ENCODE data around the gene TP73. TPM values are rescaled to one million over a fixed set of nuclear protein-coding genes. Genes with fewer than 3 reads are reported as not detected.

The TP73 gene
- total and polyA plus RNA-seq, 5 experiments from 2014 or later = 0.04 to 0.06 TPM; not detected in 3

DNA sequence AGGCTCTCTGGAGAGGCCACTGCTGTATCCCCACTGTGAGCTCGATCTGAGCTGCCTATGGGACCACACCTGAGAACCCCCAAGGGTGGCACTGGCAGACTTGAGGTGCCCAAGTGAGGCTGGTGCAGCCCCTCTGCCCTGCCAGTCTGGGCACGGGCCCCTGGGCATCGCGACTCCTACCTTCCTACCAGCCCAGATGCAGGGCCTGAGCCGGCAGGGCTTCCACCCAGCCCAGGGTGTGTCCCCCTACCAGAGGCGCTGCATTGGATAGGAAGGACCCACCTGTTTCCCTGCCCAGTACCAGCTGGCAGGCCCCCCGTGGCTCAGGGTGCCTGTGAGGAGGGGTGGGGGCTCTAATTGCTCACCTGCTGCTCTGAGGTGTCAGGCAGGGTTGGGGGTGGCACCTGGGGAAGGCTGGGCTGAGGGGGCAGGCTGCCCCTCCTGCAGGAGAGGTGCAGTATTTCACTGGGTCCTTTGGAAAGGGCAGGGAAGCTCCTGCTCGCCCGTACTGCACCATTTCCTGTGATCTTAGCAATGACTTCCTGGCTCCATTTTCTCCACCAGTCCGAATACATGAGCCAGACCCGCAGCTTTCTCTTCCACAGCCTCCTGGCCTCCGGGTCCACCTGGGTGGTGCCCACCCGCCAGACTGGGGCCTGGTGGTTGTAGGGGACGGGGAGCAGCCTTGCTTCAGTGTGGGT lies 11.8 kb downstream of the TP73 start:
- H3K9me3 Mint-ChIP-seq = no peaks in the 10 kb centered on the region
- POLR2A ChIA-PET = interaction anchor here (0.6 kb wide), 1 partner anchor 122 kb away, joined by 3 read pairs; no protein-coding TSS in a partner anchor
- peak overlapping the region in 1 of 10 donors; percentile 48 for H3K4me3 Mint-ChIP-seq
- peaks cover 0 to 14% (median 0%) of the 10 kb centered on the region in 4 donors for H3K4me1 Mint-ChIP-seq
- H3K36me3 Mint-ChIP-seq = no peaks in the 10 kb centered on the region
- H3K27me3 Mint-ChIP-seq = peaks cover 3 to 24% (median 15%) of the 10 kb centered on the region in 5 donors
- ATAC-seq (no peak), DNase-seq (peak in 1 of 10 donors; percentile 31)
- H3K27ac Mint-ChIP-seq = no peak overlapping the region

DNA sequence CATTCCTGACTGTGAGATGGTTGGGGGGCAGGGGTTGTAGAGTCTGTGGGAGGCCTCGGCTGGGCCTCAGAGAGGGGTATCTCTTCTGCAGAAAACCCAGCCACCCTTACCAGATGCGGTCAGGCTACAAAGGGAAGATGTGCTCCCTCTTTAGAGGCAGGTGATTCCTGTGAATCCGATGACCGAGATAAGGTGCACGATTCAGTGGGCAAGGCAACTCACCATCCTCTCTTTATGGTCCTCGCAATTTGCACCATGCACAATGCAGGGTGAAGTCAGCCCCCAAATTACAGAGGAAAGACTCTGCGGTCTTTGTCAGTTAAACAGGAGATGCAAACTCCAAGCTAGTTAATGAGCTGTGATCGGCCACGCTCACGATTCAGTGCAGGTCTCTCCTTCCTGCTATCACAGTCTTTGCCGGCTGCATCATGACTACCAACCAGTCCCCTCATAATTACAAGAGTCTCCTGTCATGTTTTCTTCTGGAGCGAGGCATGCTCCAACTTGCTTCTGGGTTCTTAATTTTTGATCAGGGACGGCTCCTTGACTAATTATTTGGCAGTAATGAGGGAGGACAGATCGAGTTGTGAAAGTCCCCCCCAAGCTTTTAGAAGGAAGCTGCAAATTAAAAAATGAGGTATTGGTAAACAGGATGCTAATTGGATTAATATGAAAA lies 12.5 kb downstream of the TP73 start:
- DNase-seq (peak in 1 of 10 donors; percentile 19), ATAC-seq (no peak)
- peaks cover 3 to 21% (median 12%) of the 10 kb centered on the region in 5 donors for H3K27me3 Mint-ChIP-seq
- POLR2A ChIA-PET = interaction anchor here (0.6 kb wide), 1 partner anchor 121 kb away, joined by 3 read pairs; no protein-coding TSS in a partner anchor
- H3K36me3 Mint-ChIP-seq = no peaks in the 10 kb centered on the region
- H3K4me1 Mint-ChIP-seq = peaks cover 0 to 14% (median 0%) of the 10 kb centered on the region in 4 donors
- H3K9me3 Mint-ChIP-seq = no peaks in the 10 kb centered on the region
- H3K4me3 Mint-ChIP-seq = no peak overlapping the region
- H3K27ac Mint-ChIP-seq = no peak overlapping the region

DNA sequence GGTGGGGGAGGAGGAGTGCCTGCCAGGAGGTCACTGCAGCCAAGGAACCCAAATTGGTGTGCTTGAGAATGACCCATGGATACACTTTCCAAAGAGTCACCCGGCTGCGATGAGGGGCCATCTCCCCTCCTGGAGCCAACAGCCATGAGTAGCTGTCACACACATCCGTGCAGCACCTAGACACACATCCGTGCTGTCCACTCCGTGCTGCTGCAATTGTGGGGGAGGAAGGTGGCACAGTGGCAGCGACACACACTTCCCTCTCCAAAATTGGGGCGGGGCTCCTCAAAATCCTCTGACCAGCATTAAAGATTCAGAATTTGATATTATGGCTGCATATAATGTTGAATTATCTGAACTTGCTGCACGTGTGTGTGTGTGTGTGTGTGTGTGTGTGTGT lies 15.8 kb downstream of the TP73 start:
- no peak for DNase-seq
- POLR2A ChIA-PET = no interaction called here
- H3K36me3 Mint-ChIP-seq = no peaks in the 10 kb centered on the region
- no peak overlapping the region for H3K27ac Mint-ChIP-seq
- peaks cover 0 to 14% (median 0%) of the 10 kb centered on the region in 4 donors for H3K4me1 Mint-ChIP-seq
- no peaks in the 10 kb centered on the region for H3K9me3 Mint-ChIP-seq
- no peak overlapping the region for H3K4me3 Mint-ChIP-seq
- no peak for ATAC-seq
- H3K27me3 Mint-ChIP-seq = peaks cover 3 to 39% (median 14%) of the 10 kb centered on the region in 5 donors

DNA sequence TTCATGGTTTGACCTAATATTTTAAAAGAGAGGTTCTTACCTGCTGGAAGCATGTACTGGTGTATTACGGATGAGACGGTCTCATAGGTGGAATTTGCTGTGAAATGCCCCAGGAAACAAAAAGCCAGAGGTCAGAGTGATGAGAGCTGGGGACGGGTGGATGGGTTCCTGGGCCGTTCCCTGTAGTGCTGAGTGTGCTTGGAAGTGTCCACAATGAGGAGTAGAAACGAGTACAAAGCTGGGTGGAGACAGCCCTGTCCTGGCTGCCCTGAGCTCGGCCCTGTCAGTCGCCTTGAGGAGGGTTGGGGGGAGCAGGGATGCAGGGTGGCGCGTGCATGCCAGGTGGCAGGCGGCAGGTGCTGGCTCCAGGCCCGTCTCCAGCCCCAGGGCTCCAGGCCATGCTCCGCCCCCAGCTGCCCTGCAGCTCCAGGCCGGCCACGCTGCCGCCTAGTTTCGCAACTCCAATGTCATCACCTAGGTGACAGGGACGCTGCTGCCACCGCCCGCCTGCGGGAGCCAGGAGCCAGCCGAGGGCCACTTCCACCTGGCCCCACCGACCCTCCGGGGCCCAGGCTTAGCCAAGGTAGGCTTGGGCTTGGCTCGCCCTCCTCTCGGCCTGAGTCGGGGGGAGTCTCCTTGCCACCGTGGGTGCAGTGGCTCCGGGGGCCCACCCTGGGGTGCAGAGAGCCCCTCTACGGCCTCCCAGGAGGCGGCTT lies 16.4 kb downstream of the TP73 start:
- H3K9me3 Mint-ChIP-seq = no peaks in the 10 kb centered on the region
- peaks cover 0 to 18% (median 2%) of the 10 kb centered on the region in 4 donors for H3K4me1 Mint-ChIP-seq
- no peak overlapping the region for H3K27ac Mint-ChIP-seq
- H3K4me3 Mint-ChIP-seq = no peak overlapping the region
- ATAC-seq (no peak), DNase-seq (no peak)
- POLR2A ChIA-PET = no interaction called here
- peaks cover 3 to 45% (median 16%) of the 10 kb centered on the region in 5 donors for H3K27me3 Mint-ChIP-seq
- H3K36me3 Mint-ChIP-seq = no peaks in the 10 kb centered on the region

DNA sequence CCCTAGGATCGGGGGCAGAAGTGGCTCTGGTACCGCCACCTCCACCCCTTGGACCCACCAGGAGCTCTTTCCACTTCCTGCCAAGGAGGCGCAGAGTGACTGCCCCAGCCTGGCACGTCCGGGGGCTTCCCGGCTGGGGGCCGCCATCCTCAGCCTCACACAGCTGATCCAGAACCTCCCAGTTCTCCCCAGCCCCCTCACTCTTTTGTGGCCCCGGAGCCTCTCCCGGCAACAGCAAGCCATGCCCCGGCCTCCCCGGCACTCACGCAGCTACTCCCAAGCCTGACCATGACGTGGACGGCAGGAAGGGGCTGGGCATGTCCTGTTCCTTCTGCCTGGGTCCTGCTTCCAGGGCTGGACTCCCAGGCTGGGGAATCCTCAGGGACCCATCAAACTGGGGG lies 17.1 kb downstream of the TP73 start:
- DNase-seq = no peak
- H3K27ac Mint-ChIP-seq = no peak overlapping the region
- POLR2A ChIA-PET = no interaction called here
- no peak overlapping the region for H3K4me3 Mint-ChIP-seq
- no peaks in the 10 kb centered on the region for H3K36me3 Mint-ChIP-seq
- no peaks in the 10 kb centered on the region for H3K9me3 Mint-ChIP-seq
- peaks cover 3 to 46% (median 16%) of the 10 kb centered on the region in 5 donors for H3K27me3 Mint-ChIP-seq
- ATAC-seq = no peak
- H3K4me1 Mint-ChIP-seq = peaks cover 0 to 18% (median 2%) of the 10 kb centered on the region in 4 donors

DNA sequence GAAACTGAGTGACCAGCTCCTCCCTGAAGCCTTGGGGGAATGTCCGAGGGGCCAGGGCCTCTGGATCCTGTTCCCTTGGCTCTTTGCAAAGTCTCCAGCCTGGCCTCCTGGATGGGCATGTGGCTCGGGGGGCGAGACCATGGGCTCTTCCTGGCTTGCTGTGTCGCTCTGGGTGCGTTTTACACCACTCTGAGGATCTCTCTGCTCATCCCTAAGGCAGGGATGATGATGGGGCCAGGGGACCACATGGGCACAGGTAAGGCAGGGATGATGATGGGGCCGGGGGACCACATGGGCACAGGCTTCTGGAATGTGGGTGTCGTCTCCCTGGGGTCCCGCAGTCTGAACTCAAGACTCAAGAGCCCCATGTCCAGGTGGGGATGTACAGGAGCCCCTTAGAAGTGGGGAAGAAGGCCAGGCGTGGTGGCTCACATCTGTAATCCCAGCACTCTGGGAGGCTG lies 17.7 kb downstream of the TP73 start:
- Mint-ChIP-seq H3K4me3 (no peak overlapping the region), H3K27me3 (peaks cover 3 to 46% (median 14%) of the 10 kb centered on the region in 5 donors), H3K9me3 (no peaks in the 10 kb centered on the region), H3K4me1 (peaks cover 0 to 15% (median 2%) of the 10 kb centered on the region in 4 donors), H3K36me3 (no peaks in the 10 kb centered on the region), H3K27ac (no peak overlapping the region)
- DNase-seq (no peak), ATAC-seq (no peak)
- POLR2A ChIA-PET = no interaction called here

DNA sequence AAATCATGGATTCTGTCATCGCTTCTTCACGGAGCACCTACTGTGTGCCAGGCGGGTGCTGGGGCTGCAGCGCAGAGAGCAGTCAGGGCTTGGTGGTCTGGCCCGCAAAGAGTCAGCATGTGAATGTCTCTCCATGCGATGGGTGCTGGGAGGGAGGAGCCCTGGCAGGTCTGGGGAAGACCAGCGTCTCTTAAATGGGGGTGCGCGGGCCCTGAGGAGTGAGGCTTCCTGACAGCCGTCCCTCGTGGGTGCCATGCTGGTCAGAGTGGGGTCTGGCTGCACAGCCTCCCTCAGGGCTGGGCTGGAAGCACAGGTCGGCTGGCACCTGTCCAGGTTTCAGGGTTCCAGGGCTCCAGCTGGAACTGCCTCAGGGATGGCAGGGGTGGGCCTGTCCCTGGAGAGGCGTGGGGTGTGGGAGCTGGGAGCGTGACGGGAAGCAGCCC lies 18.5 kb downstream of the TP73 start:
- Mint-ChIP-seq H3K4me3 (no peak overlapping the region), H3K4me1 (peaks cover 0 to 12% (median 2%) of the 10 kb centered on the region in 4 donors), H3K27me3 (peaks cover 3 to 46% (median 16%) of the 10 kb centered on the region in 5 donors), H3K27ac (no peak overlapping the region), H3K36me3 (no peaks in the 10 kb centered on the region), H3K9me3 (no peaks in the 10 kb centered on the region)
- ATAC-seq (no peak), DNase-seq (no peak)
- POLR2A ChIA-PET = no interaction called here

DNA sequence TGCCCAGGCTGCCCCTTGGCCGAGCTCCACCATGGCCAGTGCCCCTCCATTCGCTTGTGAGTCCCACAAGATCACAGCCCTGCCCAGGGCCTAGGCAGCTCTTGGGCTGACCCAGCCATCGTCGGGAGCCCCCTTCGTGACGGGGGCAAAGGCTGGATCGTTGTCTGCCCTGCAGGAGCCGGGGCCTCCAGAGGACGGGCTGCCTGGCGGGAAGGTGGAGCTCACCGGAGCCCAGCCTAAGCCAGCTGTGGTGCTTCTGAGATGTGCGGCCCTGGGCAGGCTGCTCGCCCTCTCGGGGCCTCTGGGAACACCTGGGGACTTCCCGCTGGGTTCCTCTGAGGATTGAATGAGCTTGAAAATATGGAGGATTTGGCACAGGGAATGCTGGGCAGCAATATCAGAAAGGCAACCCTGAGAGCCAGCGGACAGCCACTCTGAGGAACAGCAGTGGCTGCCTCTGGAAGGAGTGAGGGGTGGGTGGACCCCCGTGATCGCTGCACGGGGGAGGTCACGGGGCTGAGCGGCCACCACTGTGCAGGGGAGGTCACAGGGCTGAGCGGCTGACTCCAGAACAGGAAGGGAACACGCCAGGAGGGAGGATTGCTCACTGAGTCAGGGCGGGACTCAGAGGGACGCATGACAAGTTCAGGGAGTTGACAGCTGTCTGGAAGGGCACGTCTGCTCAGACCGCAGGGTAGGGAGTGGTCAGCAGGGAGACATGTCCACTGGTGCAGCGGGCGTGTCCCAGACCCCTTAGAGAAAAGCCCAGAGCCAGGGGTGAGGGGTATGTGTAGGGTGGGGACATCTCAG lies 19.3 kb downstream of the TP73 start:
- ATAC-seq (no peak), DNase-seq (no peak)
- peaks cover 0 to 7% (median 2%) of the 10 kb centered on the region in 4 donors for H3K4me1 Mint-ChIP-seq
- no peak overlapping the region for H3K27ac Mint-ChIP-seq
- peaks cover 3 to 43% (median 16%) of the 10 kb centered on the region in 5 donors for H3K27me3 Mint-ChIP-seq
- H3K36me3 Mint-ChIP-seq = no peaks in the 10 kb centered on the region
- H3K4me3 Mint-ChIP-seq = no peak overlapping the region
- POLR2A ChIA-PET = no interaction called here
- H3K9me3 Mint-ChIP-seq = no peaks in the 10 kb centered on the region

DNA sequence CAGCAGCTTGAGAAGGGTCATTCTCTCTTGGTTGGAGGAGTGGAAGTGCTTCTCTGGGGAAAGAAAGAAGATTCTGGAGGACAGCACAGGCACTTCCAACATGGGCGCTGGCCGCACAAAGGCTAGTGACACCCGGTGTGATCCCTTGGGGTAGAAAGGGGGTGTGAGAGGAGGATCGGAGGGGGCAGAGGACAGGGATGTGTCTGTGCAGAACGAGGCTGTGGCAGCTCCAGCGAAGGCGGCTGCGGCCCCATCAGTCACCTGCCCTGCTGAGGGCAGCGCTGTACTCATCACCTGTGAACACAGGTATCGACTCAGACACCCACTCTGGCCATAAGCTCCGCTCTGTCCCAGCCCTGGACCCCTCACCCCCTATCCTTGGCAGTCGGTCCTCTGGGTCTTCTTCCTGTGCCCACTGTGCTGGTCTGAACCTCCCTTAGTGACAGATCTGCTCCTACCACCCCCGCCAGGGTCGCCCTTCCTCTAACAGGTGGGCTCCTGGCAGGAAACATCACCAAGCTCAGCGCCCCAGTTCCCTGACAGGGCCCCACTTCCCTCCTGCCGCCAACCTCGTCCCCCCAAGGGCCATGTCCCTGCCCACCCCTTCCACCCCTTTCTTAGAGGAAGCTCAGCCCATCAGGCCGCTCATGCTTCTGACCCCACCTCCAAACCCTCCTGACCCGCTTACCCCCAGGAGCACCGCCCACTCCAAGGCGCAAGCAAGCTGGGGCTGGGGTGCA lies 20.1 kb downstream of the TP73 start:
- DNase-seq (no peak), ATAC-seq (no peak)
- Mint-ChIP-seq H3K27me3 (peaks cover 3 to 37% (median 16%) of the 10 kb centered on the region in 5 donors), H3K4me1 (peaks cover 0 to 11% (median 2%) of the 10 kb centered on the region in 4 donors), H3K4me3 (no peak overlapping the region), H3K9me3 (no peaks in the 10 kb centered on the region), H3K36me3 (no peaks in the 10 kb centered on the region), H3K27ac (no peak overlapping the region)
- POLR2A ChIA-PET = no interaction called here

DNA sequence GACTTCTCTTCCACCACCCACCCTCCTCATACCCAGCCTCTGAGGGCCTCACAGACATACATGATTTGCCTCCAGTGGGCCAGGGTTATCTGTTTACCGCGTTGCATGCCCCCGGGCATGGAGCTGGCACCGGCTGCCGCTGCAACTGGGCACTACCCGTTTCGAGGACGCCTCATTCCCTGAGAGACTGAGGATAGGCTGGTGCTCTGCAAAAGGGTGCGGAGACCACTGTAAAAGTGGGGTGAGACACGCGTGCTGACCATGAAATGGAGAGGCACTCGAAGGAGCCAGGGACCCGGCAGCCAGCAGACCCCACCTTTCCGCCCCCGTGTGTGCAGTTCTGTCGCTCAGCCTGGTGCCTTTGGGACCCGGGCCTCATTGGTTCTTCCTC lies 20.6 kb downstream of the TP73 start:
- peaks cover 0 to 17% (median 2%) of the 10 kb centered on the region in 4 donors for H3K4me1 Mint-ChIP-seq
- no peak for ATAC-seq
- H3K27ac Mint-ChIP-seq = no peak overlapping the region
- POLR2A ChIA-PET = no interaction called here
- peaks cover 3 to 33% (median 14%) of the 10 kb centered on the region in 5 donors for H3K27me3 Mint-ChIP-seq
- H3K9me3 Mint-ChIP-seq = no peaks in the 10 kb centered on the region
- H3K36me3 Mint-ChIP-seq = no peaks in the 10 kb centered on the region
- no peak for DNase-seq
- H3K4me3 Mint-ChIP-seq = peak overlapping the region in 1 of 10 donors; percentile 9

DNA sequence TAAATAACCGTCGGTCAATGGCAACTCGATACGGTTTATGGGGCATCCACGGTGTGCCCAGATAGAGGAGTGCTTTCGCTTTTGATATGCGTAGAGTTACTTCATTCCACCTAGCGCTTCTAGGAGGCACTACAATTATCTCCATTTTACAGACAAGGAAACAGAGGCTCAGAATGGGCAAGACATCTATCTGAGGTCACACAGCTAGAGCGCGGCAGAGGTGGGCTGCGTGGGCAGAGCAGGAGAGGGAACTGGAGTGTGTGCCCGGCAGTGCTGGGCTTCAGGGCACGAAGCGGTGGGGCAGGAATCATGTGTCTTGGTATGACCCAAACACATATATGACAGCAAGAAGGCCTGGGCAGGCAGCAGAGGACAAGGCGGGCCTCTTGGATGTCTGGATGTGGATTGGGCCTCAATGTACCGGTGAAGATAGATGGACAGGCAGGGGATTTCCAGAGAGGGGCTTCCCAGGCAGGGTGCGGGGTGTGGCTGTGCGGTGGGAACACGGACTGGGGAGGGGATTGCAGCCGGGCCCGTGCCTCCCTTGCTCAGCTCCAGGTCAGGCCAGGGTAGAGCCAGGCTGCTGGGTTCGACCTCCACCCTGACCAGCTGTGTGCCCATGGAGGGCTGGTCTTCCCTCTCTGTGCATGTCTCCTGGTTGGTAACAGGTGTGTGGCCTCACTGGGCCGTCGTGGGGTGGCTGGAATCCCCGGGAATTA lies 21.2 kb downstream of the TP73 start:
- Mint-ChIP-seq H3K4me1 (peaks cover 0 to 19% (median 2%) of the 10 kb centered on the region in 4 donors), H3K4me3 (peak overlapping the region in 1 of 10 donors; percentile 9), H3K27ac (peak overlapping the region in 1 of 10 donors; percentile 24), H3K9me3 (no peaks in the 10 kb centered on the region), H3K36me3 (no peaks in the 10 kb centered on the region), H3K27me3 (peaks cover under 1 to 28% (median 9%) of the 10 kb centered on the region in 5 donors)
- ATAC-seq (no peak), DNase-seq (no peak)
- POLR2A ChIA-PET = no interaction called here
